ENCODE data around the gene ARHGAP27. TPM values are rescaled to one million over a fixed set of nuclear protein-coding genes. Genes with fewer than 3 reads are reported as not detected.

The ARHGAP27 gene
- total RNA-seq, 1 experiment from 2014 or later, result 104 TPM

- CTCF ChIA-PET, result no interaction called here
- Mint-ChIP-seq H3K4me1 (ENCODE audit: low read depth, unreplicated experiment) (peaks cover 38% of the 10 kb centered on the region), H3K36me3 (ENCODE audit: insufficient read depth, unreplicated experiment) (peaks cover 88% of the 10 kb centered on the region), H3K27ac (ENCODE audit: unreplicated experiment) (no peak overlapping the region), H3K4me3 (ENCODE audit: low read depth, unreplicated experiment) (no peak overlapping the region), H3K27me3 (ENCODE audit: unreplicated experiment) (no peaks in the 10 kb centered on the region), H3K9me3 (ENCODE audit: low read depth, unreplicated experiment) (no peaks in the 10 kb centered on the region)
- DNase-seq, result no peak
- no TSS peak for BruUV-seq (replicated peaks)
- no peak for TF ChIP-seq CTCF (IDR thresholded peaks at IDR 0.05; ENCODE audit: unreplicated experiment)
- intact Hi-C loops (cut with micrococcal nuclease; ENCODE audit: unreplicated experiment), result no loop called here
These were observed 5.0 kb upstream of the ARHGAP27 start for GRCh38 chr17:45437465-45438283.

GRCh38 chr17:45436625-45437464 is 4.2 kb upstream of the ARHGAP27 start:
- no peak overlapping the region for H3K27ac Mint-ChIP-seq (ENCODE audit: unreplicated experiment)
- no peaks in the 10 kb centered on the region for H3K9me3 Mint-ChIP-seq (ENCODE audit: low read depth, unreplicated experiment)
- no peak for DNase-seq
- peaks cover 32% of the 10 kb centered on the region for H3K4me1 Mint-ChIP-seq (ENCODE audit: low read depth, unreplicated experiment)
- no TSS peak for BruUV-seq (replicated peaks)
- H3K36me3 Mint-ChIP-seq (ENCODE audit: insufficient read depth, unreplicated experiment), result peaks cover 90% of the 10 kb centered on the region
- H3K4me3 Mint-ChIP-seq (ENCODE audit: low read depth, unreplicated experiment), result no peak overlapping the region
- no peaks in the 10 kb centered on the region for H3K27me3 Mint-ChIP-seq (ENCODE audit: unreplicated experiment)
- no peak for TF ChIP-seq CTCF (IDR thresholded peaks at IDR 0.05; ENCODE audit: unreplicated experiment)
- intact Hi-C loops (cut with micrococcal nuclease; ENCODE audit: unreplicated experiment), result no loop called here
- CTCF ChIA-PET, result no interaction called here

GRCh38 chr17:45436161-45436560 is 3.5 kb upstream of the ARHGAP27 start:
- CTCF ChIA-PET, result no interaction called here

GRCh38 chr17:45435481-45435880 is 2.8 kb upstream of the ARHGAP27 start:
- no peak overlapping the region for H3K27ac Mint-ChIP-seq (ENCODE audit: unreplicated experiment)
- H3K9me3 Mint-ChIP-seq (ENCODE audit: low read depth, unreplicated experiment), result no peaks in the 10 kb centered on the region
- H3K27me3 Mint-ChIP-seq (ENCODE audit: unreplicated experiment), result no peaks in the 10 kb centered on the region
- no peak for DNase-seq
- no peak for TF ChIP-seq CTCF (IDR thresholded peaks at IDR 0.05; ENCODE audit: unreplicated experiment)
- BruUV-seq (replicated peaks), result no TSS peak
- peaks cover 23% of the 10 kb centered on the region for H3K4me1 Mint-ChIP-seq (ENCODE audit: low read depth, unreplicated experiment)
- H3K36me3 Mint-ChIP-seq (ENCODE audit: insufficient read depth, unreplicated experiment), result peaks cover 90% of the 10 kb centered on the region
- intact Hi-C loops (cut with micrococcal nuclease; ENCODE audit: unreplicated experiment), result no loop called here
- CTCF ChIA-PET, result no interaction called here
- no peak overlapping the region for H3K4me3 Mint-ChIP-seq (ENCODE audit: low read depth, unreplicated experiment)

More at GRCh38 chr17:45436161-45436560, 3.5 kb upstream of the ARHGAP27 start:
- no peak overlapping the region for H3K4me3 Mint-ChIP-seq (ENCODE audit: low read depth, unreplicated experiment)
- TF ChIP-seq CTCF (IDR thresholded peaks at IDR 0.05; ENCODE audit: unreplicated experiment), result no peak
- DNase-seq, result no peak
- BruUV-seq (replicated peaks), result no TSS peak
- H3K9me3 Mint-ChIP-seq (ENCODE audit: low read depth, unreplicated experiment), result no peaks in the 10 kb centered on the region
- no peaks in the 10 kb centered on the region for H3K27me3 Mint-ChIP-seq (ENCODE audit: unreplicated experiment)
- intact Hi-C loops (cut with micrococcal nuclease; ENCODE audit: unreplicated experiment), result no loop called here
- H3K27ac Mint-ChIP-seq (ENCODE audit: unreplicated experiment), result no peak overlapping the region
- peaks cover 25% of the 10 kb centered on the region for H3K4me1 Mint-ChIP-seq (ENCODE audit: low read depth, unreplicated experiment)
- peaks cover 90% of the 10 kb centered on the region for H3K36me3 Mint-ChIP-seq (ENCODE audit: insufficient read depth, unreplicated experiment)

All from Calu3 (cell line).